ENCODE data around the gene ZDHHC1. TPM values are rescaled to one million over a fixed set of nuclear protein-coding genes. Genes with fewer than 3 reads are reported as not detected.
A peak's percentile ranks its signal among the peaks of the same experiment; 100 is the strongest.

Gene ZDHHC1
- total RNA-seq, 4 donors from 2014 or later = 11.6 to 27.5 (median 20.8) TPM

DNA sequence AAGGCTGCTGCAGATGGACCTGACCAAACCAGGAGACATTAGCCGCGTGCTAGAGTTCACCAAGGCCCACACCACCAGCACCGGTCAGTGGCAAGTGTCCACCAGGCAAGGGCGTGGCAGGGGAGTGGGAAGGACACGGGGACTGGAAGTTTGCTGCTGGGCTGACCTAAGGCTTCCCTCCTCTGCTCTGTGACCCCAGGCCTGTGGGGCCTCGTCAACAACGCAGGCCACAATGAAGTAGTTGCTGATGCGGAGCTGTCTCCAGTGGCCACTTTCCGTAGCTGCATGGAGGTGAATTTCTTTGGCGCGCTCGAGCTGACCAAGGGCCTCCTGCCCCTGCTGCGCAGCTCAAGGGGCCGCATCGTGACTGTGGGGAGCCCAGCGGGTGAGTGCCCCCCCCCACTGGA lies 19.5 kb upstream of the ZDHHC1 start:
- intact Hi-C loops (cut with DNase I) = no loop called here
- H3K27me3 ChIP-seq = peaks cover 0 to under 1% (median 0%) of the 10 kb centered on the region in 4 donors
- no peak overlapping the region for H3K4me3 ChIP-seq
- WGBS = 100% methylated on average over 7 of the region's 16 CpGs
- H3K9me3 ChIP-seq = no peaks in the 10 kb centered on the region
- H3K36me3 ChIP-seq = peaks cover 18 to 57% (median 47%) of the 10 kb centered on the region in 4 donors
- H3K27ac ChIP-seq (replicated peaks in 1 of 4) = no peak overlapping the region
- no peak for DNase-seq (ENCODE audit: extremely low spot score)
- no peak for TF ChIP-seq POLR2A (IDR thresholded peaks at IDR 0.05; ENCODE audit: low read depth)
- TF ChIP-seq EP300 (IDR thresholded peaks at IDR 0.05) = no peak
- TF ChIP-seq, protein P1, sequence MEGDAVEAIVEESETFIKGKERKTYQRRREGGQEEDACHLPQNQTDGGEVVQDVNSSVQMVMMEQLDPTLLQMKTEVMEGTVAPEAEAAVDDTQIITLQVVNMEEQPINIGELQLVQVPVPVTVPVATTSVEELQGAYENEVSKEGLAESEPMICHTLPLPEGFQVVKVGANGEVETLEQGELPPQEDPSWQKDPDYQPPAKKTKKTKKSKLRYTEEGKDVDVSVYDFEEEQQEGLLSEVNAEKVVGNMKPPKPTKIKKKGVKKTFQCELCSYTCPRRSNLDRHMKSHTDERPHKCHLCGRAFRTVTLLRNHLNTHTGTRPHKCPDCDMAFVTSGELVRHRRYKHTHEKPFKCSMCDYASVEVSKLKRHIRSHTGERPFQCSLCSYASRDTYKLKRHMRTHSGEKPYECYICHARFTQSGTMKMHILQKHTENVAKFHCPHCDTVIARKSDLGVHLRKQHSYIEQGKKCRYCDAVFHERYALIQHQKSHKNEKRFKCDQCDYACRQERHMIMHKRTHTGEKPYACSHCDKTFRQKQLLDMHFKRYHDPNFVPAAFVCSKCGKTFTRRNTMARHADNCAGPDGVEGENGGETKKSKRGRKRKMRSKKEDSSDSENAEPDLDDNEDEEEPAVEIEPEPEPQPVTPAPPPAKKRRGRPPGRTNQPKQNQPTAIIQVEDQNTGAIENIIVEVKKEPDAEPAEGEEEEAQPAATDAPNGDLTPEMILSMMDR (IDR thresholded peaks at IDR 0.05) = no peak
- no peak for TF ChIP-seq POLR2AphosphoS5 (IDR thresholded peaks at IDR 0.05)
- peaks cover 4 to 22% (median 12%) of the 10 kb centered on the region in 4 donors for H3K4me1 ChIP-seq

DNA sequence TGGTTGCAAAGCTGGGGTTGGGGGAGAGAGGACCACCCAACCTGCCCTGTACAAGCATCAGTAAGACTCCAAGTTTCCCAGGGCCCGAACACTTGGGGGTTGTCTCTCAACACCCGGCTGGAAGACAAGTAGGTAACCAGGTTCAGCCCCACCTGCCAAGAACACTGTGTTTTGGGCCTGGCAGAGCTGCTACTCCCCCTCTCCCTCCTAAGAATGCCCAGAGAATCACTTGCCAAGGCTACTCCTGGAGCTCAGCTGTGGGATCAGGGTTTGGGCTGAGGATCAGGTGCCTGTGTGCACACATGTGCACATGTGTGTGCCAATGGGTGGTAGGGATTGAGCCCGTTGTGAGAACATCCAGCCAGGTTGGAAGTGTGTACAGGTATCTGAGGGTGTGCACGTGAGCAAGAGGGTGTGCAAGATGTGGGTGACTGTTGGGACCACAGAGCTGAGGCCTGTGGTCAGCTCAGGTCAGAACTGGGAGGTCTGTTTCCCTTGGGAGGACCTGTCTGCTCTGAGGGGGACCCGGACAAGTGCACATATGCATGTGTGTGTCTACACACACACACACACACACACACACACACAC lies 16.9 kb upstream of the ZDHHC1 start:
- DNase-seq (ENCODE audit: extremely low spot score) = no peak
- Histone ChIP-seq H3K4me1 (peaks cover 10 to 37% (median 26%) of the 10 kb centered on the region in 4 donors), H3K9me3 (no peaks in the 10 kb centered on the region), H3K4me3 (no peak overlapping the region), H3K36me3 (peaks cover 5 to 31% (median 24%) of the 10 kb centered on the region in 4 donors), H3K27ac (replicated peaks in 1 of 4) (no peak overlapping the region), H3K27me3 (peaks cover 0 to 24% (median 0%) of the 10 kb centered on the region in 4 donors)
- intact Hi-C loops (cut with DNase I) = loop anchor here (2.0 kb wide), 1 partner anchor 32 kb away; no protein-coding TSS in a partner anchor
- TF ChIP-seq POLR2A (IDR thresholded peaks at IDR 0.05; ENCODE audit: low read depth) (no peak), EP300 (IDR thresholded peaks at IDR 0.05) (no peak), POLR2AphosphoS5 (IDR thresholded peaks at IDR 0.05) (no peak)
- TF ChIP-seq, protein P1 (IDR thresholded peaks at IDR 0.05) = no peak
- WGBS = 90% methylated on average over 3 of the region's 5 CpGs

DNA sequence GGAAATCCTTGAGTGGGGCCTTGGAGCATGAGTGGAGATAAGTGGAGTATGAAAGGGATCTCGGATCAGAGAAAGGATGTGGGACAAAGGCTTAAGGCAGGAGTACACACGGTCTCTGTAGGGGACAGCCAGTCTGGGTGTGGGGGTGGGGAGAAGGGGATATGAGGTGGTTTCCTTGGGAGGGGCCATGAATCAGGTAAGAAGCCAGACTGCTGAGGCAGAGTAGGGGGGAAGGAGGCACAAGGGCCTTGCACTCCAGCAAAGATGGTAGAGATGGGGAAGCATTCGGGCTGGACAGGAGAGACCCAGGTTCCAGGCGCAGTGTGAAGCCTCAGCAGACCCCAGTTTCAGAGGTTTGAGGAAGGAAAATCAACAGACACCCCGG lies 16.2 kb upstream of the ZDHHC1 start:
- H3K27me3 ChIP-seq = peaks cover 0 to 29% (median 0%) of the 10 kb centered on the region in 4 donors
- H3K27ac ChIP-seq (replicated peaks in 1 of 4) = no peak overlapping the region
- peaks cover 0 to 24% (median 17%) of the 10 kb centered on the region in 4 donors for H3K36me3 ChIP-seq
- H3K9me3 ChIP-seq = no peaks in the 10 kb centered on the region
- 84% methylated on average over 5 of the region's 5 CpGs for WGBS
- peaks cover 10 to 43% (median 30%) of the 10 kb centered on the region in 4 donors for H3K4me1 ChIP-seq
- H3K4me3 ChIP-seq = no peak overlapping the region
- TF ChIP-seq POLR2A (IDR thresholded peaks at IDR 0.05; ENCODE audit: low read depth) (no peak), POLR2AphosphoS5 (IDR thresholded peaks at IDR 0.05) (no peak), EP300 (IDR thresholded peaks at IDR 0.05) (no peak)
- TF ChIP-seq, protein P1 (IDR thresholded peaks at IDR 0.05) = no peak
- intact Hi-C loops (cut with DNase I) = loop anchor here (2.0 kb wide), 1 partner anchor 32 kb away; no protein-coding TSS in a partner anchor
- DNase-seq (ENCODE audit: extremely low spot score) = no peak

DNA sequence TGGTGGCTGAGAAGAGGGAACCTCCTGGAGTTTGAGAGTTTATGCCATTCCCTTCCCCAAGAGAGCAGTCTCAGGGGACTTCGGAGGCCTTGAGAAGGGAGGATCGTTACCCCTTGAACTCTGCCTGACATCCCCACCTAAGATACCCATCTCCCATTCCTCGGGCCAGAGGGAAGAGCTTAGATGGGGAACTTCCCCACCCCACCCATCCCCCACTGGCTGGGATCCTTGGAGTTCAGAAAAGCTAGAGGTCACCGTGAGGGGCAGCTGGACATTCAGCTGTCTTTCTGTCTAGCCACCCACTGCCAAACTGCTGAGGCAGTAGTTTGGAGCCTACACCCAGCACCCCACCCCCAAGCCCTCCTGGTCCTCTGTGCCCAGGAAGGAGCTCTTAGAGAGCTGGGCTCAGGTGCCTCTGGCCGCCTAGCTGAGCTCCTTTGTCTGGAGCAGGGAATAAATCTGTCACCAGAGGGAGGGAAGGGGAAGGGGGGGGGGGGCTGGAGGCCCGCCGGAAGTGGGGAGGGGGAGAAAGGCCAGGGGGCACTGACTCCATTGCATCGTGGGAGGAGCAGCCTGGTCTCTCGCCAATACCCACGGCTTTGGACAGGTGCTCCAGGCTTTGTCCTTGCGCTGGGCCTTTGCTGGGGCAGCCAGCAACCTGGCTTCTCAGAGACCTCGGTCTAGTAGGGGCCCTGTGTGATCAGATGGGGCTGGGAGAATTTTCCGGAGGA lies 15.7 kb upstream of the ZDHHC1 start:
- no peak for DNase-seq (ENCODE audit: extremely low spot score)
- Histone ChIP-seq H3K36me3 (peaks cover 0 to 19% (median 12%) of the 10 kb centered on the region in 4 donors), H3K27ac (replicated peaks in 1 of 4) (peak overlapping the region in 1 of 4 donors; percentile 36), H3K4me3 (peak overlapping the region; percentile 56 to 66 (median 59)), H3K9me3 (no peaks in the 10 kb centered on the region), H3K27me3 (peaks cover 0 to 32% (median 0%) of the 10 kb centered on the region in 4 donors), H3K4me1 (peaks cover 10 to 43% (median 30%) of the 10 kb centered on the region in 4 donors)
- intact Hi-C loops (cut with DNase I) = loop anchor here (2.0 kb wide), 1 partner anchor 33 kb away; no protein-coding TSS in a partner anchor
- no peak for TF ChIP-seq EP300 (IDR thresholded peaks at IDR 0.05)
- TF ChIP-seq, protein P1 (IDR thresholded peaks at IDR 0.05) = no peak
- no peak for TF ChIP-seq POLR2A (IDR thresholded peaks at IDR 0.05; ENCODE audit: low read depth)
- no peak for TF ChIP-seq POLR2AphosphoS5 (IDR thresholded peaks at IDR 0.05)
- 50% methylated on average over 12 of the region's 13 CpGs for WGBS
